ENCODE data around the gene CDK10.
A peak's percentile ranks its signal among the peaks of the same experiment; 100 is the strongest.
"Not testable (repeated sequence)": the region's sequence is repeated elsewhere in the genome, so short reads cannot be mapped to it uniquely, and the experiment has no call there.

Gene CDK10, protein sequence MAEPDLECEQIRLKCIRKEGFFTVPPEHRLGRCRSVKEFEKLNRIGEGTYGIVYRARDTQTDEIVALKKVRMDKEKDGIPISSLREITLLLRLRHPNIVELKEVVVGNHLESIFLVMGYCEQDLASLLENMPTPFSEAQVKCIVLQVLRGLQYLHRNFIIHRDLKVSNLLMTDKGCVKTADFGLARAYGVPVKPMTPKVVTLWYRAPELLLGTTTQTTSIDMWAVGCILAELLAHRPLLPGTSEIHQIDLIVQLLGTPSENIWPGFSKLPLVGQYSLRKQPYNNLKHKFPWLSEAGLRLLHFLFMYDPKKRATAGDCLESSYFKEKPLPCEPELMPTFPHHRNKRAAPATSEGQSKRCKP

DNA sequence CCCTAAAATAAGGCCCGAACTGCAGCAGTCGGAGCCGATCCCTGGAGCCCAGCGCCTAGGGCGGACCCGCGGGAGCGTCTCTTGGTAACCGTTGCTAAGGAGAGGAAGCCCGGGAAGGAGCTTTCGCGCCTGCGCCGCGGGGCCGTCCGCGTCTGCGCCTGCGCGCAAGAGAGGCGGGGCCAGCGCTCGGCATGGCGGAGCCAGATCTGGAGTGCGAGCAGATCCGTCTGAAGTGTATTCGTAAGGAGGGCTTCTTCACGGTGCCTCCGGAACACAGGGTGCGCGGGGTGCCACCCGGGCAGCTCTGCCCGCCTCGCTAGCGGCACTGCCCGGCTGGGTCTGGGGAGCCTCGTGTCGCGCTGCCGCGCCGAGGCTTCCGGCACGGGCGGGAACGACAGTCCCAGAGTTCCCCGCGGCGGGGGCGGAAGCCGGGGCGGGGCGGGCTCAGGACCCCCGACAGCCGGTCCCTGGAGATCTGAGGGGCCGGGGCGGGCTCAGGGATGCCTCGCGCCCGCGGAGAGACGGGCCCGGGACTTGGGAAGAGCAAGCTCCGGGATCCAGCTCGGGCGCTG lies at the start of gene CDK10:
TSS of gene CDK10 (plus strand) at position 170 of the 572 bp plus-strand sequence. CDS start at position 192, 22 bp downstream.
- peak; percentile 91 for DNase-seq

DNA sequence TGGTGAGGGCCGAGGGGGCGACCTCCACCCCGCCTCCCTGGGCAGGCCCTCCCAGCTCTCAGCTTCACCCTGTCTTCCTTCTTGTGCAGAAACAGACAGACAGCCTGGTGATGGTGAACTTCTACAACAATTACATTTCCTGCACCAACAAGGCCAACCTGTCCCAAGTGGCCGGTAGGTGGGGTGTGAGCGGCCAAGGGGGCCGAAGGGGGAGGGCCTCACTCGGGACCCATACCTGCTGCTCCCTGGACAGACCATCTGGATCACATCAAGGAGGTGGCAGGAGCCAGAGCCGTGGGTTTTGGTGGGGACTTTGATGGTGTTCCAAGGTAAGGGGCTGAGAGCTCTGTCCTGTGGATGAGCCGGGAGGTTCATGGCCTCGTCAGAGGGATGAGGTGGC lies 49.1 kb upstream of the CDK10 start:
- DNase-seq, result no peak

DNA sequence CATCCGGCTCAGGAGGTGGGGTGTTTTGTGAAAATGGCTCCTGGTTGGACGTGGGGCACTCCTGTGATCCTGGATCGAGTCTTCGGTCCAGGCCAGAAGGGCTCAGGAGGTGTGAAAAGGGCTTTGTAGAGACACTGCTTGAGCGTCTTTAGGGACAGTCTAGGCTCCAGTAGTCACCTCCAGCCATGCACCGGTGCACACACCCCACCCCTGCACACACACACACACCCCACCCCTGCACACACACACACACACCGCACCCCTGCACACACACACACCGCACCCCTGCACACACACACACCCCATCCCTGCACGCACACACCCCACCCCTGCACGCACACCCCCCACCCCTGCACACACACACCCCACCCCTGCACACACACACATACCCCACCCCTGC lies 48.0 kb upstream of the CDK10 start:
- DNase-seq, result no peak

DNA sequence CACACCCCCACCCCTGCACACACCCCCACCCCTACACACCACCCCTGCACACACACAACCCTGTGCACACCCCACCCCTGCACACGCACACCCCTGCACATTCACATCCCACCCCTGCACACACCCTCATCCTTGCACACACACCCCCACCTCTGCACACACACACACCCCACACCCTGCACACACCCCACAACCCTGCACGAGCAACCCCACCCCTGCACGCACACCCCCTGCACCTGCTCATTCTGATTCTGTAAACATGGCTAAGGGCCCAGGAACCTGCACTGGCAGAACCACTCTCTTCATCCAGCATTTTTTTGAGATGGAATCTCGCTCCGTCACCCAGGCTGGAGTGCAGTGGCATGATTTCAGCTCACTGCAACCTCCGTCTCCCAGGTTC lies 47.1 kb upstream of the CDK10 start:
- DNase-seq, result no peak

DNA sequence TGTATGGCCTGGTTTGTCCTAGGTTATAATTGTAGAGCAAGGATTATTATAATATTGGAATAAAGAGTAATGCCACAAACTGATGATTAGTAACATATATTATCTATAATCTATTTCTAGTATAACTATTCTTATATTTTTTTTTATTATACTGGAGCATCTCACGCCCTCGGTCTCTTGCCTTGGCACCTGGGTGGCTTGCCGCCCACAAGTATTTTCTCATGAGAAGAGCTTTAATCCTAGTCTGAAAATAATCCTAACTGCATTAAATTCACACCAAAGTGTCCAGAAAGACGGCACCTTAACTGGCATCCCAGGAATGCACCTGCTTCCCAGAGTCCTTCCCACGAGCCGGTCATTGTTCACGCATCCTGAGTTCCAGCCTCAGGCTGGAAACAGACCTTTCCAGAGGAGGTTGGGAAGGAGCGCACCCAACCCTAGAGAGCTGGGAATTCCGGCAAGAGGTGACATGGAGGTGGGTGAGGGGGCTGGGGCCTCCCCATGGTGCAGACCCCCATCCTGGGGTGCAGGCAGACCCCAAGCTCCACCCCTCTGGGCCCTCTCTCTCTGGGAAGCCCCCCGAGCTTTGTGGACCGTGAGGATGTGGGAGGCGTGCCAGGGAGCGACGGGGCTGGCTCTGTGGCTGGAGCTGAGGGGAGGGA lies 44.9 kb upstream of the CDK10 start:
- no peak for DNase-seq

DNA sequence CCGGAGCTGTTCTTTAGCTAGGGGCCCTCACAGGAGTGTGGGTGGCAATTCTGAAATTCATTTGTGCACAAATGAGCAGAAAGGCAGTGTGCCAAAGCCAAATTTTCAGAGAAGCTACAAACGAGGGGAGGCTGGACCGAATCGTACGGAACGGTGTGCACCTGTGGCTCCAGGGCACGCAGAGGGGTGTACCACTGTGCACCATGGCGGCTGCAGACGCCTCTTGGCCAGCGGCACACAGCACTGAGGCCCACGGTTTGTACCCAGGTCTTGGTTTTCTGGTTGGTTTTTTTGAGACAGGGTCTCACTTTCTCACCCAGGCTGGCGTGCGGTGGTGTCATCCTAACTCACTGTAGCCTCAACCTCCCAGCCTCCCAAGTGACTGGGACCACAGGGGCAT lies 43.9 kb upstream of the CDK10 start:
- no peak for DNase-seq

DNA sequence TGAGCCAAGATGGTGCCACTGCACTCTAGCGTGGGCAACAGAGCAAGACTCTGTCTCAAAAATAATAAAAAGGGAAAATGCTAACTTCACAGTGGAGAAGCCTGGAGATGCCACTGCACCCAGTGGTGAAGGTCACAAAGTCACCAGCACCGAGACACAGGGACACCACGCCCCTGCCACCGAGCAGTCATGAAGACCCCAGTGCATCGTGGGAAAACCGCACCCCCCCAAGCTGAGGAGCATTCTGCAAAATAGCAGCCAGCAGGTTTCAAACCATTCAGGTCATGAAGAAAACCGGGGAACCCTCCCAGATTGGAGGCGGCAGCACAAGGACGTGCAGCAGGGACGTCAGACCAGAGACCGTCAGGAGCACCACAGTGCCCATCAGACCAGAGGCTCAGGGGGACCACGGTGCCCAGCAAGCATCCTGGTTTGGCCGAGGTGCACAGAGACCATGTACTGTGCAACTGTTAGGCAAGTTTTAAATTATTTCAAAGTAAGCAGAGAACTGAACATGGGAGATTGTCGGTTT lies 42.7 kb upstream of the CDK10 start:
- DNase-seq, result no peak

DNA sequence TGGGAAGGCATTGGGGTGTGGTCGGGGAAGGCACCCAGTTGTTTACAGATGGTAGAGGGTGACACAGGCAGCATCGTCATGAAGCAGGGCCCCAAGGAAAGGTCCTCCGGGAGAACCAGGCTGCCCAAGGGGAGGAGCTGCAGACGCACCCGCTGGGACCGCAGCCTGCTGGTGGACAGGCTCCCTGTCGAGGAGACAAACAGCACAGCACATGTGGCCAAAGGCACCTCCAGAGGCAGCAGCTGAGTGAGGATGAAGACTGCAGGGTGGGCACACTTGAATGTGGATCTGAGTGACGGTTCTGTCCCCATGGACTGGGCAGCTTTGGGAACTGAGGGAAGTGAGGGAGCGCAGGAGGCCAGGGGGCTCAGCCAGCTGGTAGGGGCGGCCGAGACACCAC lies 41.4 kb upstream of the CDK10 start:
- DNase-seq, result no peak

DNA sequence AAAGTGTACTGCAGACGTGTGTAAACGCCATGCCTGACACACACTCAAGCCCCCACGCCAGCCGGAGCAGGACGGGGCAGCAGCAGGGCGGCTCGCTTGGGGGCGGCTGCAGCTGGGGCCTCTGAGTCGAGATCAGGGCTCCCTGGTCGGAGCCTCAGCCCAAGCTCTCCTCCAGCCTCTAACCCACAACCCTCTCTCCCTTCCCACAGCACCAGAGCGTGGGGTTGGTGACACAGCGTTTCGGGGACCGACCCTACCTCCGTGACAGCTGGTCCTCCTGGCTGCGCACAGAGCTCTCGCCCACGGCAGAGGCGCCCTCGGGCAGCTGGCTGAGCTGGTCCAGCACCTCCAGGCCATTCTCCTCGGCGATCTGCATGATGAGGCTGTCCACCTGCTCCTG lies 40.2 kb upstream of the CDK10 start:
- DNase-seq, result no peak

DNA sequence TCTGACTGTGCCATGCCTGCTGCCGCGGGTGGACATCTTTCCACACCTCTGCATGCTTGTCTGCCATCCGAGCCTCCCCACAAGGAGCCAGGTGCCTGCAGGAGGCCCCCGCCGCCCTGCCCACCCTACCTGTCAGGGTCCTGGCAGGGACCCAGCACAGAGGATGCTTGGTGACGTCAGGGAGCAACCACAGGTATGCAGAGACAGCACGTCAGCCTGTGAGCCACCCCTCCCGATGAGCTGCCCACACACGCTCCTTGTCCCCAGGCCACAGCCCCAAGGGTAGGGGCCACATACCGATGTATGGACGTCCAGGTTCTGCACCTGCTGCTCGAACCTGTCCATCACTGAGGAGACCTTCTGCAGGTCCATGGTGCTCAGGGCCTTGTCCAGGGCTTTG lies 39.6 kb upstream of the CDK10 start:
- DNase-seq, result no peak

DNA sequence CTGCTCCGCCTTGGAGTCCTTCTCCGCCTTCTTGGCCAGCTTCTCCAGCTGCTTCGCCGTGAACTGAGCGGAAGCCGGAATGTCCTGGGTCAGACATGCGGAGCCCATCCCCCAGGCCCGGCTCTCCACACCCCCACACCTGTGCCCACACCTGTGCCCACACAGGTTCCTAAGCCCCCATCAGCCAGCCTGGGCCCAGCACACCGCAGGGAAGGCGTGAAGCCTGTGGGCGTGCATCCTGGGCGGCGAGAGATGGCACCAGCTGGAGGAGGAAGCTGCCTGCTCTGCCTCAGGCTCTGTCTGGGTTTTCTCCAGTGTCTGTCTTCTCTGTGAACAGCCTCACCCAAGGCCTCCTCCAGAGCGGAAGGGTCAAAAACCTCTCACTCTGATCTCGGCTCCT lies 34.9 kb upstream of the CDK10 start:
- no peak for DNase-seq

DNA sequence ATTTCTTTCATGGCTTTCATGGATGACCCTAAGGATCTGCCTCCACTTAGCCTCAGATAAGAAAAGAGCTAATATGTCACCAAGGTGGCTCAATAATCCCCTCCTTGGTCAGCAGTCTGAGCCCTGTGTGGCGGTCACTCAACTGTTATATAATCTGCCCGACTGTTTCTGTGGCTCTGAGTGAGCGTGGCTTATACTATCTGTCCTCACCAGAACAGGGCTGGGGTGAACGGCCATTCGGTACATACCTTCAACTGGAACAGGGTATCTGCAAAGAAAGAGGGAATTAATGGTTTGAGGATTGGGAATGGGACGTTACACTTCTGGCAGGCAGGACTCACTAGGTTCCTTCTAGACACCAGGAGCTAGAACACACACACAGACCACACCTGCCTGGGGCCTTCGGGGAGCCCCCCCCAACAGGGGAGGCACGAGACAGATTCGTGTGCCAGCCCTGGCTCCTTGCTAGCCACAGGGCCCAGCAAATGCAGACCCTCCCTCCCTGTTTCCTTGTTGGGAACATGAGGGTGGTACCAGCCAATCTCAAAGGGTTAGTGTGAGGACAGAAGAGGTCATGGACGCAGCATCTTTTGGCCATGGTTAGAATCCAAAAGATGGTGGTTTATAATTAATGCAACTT lies 32.7 kb upstream of the CDK10 start:
- no peak for DNase-seq

DNA sequence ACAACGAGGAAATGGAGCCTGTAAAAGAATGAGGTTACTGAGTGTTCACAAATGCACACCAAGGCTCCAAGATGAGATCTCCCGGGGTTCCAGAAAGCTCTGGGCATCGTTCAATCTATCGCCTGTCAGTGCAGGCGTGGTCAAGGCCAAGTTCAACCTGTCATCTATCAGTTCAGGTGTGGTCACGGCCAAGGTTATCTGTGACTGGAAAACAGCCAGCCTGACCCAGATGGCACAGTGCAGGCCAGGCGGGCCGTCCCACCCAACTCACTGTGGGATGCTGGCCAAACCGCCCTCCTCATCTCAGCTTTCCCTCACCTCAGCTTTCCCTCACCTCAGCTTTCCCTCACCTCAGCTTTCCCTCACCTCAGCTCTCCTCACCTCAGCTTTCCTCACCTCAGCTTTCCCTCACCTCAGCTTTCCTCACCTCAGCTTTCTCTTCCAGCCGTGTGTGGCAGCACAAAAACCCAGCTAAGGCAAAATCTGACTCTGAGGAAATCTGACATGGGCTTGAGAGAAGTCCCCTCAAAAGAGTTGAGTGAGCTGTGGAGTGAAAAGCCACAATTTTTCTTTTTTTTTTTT lies 31.3 kb upstream of the CDK10 start:
- no peak for DNase-seq

DNA sequence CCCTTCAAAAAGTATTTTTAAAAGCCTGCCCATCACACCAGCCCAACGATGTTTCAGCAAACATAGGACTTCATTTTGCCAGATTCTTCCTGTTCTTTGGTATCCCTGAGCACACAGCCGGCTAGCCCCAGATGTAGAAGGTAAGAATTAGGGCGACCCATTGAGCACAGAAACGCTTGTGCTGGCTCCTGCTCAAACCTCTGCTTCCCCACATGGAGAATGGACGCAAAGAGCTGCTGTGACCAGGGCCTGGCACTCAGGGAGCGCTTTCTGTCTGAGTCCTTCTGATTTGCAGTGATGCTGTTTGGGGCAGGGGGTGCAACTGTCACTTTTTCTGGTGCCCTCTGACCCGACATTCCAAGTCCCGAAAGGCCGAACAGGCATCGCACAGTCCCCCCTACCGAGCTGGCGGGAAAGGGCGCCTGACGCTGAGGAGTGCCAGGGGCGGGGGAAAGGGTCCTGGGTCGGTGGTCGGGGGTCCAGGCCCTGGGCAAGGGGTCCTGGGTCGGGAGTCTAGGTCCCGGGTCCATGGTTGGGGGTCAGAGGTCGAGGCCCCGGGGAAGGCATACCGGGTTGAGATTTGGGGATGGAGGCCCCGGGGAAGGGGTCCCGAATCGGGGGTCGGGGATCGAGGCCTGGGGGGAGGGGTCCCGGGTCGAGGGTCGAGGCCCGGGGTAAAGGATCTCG lies 29.9 kb upstream of the CDK10 start:
- no peak for DNase-seq

DNA sequence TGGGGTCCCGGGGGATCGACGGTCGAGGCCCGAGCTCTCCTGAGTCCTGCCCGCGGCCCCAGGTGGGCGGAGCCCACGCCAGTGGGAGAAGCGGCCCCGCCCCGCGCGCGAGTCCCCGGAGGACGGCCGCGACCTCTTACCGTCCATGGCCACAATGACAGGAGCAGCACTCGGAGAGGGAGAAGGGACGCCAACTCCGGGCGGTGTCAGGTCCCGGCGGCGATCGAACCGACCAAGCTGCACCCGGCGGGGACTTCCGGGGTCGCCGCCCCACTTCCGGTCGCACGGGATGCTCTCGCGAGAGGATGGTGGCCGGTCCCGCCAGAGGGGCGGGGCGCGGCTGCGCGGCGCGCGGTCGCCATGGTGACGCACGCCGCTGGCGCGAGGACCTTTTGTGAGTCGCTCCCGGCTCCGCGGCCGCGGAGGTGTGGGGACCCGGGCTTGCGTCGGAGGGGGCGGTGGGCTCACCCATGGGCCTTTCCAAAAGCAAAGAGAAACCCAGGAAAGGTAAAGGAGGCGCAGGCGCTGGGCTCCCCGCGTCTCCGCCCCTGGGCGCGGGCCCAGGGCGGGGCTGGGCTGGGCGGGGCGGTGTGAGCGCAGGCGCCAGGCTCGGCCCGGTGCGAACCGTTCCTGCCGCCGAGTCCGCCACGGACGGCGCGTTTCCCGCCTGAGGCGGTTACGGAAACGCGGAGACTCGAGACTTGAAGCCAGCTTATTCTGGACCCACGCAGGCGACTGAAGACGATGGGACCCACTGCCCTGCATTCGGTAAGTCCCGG lies 28.9 kb upstream of the CDK10 start, which contains the start of the genes CHMP1A and SPATA33:
TSS of gene CHMP1A (minus strand) at position 267 of the 779 bp plus-strand sequence. CDS start at position 147, 120 bp downstream.
TSS of gene SPATA33 (plus strand) at position 395 of the 779 bp plus-strand sequence. CDS start at position 471, 76 bp downstream.
- DNase-seq, result peak; percentile 93

DNA sequence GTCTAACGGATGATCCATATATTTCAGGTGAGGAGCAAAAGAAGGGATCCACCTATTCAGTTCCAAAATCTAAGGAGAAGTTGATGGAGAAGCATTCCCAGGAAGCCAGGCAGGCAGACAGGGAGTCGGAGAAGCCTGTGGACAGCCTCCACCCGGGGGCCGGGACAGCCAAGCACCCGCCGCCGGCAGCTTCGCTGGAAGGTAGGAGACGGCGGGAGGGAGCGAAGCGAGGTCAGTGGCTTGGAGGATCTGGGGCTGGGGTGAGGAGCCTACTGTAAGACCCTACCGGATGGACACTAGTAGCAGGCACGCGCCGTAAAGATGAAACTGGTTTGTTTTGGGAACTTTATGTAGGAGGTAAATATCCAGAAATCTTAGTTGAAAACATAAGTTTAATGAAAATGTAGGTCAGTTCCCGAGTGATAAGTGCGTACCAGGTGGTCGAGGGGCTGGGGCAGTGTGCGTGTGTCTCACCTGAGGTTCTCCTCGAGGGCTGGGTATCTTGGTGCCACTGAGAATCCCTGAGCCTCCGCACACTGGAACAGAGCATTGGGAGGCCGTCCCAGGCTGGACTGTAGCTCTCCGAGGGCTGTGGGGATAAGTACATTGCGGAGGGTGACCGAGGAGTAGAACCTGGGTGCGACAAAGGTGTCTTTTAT lies 28.1 kb upstream of the CDK10 start:
- DNase-seq, result no peak

DNA sequence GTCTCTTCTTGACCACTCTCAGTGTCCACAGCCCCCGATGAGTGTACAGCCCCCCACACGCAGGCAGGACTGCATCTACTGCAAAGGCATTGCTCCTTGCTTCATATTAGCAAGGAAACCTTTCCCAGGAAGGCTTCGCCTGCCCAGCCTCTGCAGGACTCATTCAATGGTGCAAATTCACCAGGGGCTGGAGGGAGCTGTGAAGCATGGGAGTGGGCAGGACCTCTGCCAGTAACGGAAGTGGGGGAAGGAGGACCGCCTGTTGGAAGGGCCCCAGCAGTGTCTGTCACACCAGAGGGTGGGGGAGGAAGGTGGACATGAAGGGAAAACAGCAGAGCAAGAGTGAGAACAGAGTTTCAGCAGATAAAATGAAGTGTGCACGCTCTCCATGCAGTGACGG lies 26.3 kb upstream of the CDK10 start:
- DNase-seq, result no peak

DNA sequence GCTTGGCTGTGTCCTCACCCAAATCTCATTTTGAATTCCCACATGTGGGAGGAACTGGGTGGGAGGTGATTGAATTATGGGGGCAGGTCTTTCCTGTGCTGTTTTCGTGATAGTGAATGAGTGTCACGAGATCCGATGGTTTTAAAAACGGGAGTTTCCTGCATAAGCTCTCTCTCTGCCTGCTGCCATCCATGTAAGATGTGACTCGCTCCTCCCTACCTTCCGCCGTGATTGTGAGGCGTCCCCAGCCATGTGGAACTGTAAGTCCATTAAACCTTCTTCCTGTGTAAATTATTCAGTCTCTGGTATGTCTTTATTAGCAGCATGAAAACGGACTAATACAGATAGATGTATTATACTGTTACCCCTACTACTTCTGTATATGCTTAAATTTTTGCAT lies 25.3 kb upstream of the CDK10 start:
- DNase-seq, result no peak

DNA sequence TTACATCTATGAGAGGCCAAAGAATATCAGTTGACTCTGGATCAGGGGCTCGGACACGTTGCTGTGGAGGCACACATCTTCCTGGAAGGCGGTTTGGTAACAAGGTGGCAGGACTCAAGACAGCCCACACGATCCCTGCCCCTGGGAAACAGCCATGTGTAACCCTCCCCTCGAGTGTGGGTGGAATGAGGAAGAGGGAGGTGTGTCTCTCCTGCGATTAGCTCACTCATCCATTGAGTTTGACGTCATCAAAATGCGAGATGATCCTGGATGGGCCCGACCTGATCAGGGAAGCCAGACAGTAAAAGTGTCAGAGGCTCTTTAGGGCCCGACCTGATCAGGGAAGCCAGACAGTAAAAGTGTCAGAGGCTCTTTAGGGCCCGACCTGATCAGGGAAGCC lies 22.3 kb upstream of the CDK10 start:
- DNase-seq, result not testable (repeated sequence)

DNA sequence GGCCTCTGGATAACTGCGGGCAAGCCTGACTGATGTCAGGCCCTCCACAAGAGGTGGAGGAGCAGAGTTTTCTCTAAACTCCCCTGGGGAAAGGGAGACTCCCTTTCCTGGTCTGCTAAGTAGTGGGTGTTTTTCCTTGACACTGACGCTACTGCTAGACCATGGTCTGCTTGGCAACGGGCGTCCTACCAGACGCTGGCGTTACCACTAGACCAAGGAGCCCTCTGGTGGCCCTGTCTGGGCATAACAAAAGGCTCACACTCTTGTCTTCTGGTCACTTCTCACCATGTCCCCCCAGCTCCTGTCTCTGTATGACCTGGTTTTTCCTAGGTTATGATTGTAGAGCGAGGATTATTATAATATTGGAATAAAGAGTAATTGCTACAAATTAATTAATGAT lies 19.5 kb upstream of the CDK10 start:
- not testable (repeated sequence) for DNase-seq

DNA sequence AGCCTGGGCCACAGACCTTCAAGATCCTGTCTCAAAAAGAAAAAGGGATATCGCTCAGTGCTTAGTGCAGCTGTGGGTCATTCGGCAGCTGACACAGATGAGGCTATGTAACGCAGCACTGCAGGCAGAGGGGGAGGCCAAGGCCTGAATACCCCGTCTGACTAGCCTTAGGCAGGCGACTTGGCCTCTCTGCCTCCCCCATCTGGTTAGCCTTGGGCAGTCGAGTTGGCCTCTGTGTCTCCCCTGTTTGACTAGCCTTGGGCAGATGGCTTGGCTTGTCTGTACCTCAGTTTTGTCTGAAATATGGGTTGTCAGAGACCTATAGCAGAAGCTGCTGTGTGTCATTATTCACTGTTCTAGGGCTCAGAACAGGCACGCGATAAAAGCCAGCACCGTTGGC lies 18.9 kb upstream of the CDK10 start:
- DNase-seq, result no peak
